ENCODE measurements around the gene HTR4.

GRCh38 chr5:148486456-148486855 is 167.9 kb downstream of the HTR4 start:
- TF ChIP-seq CTCF (IDR thresholded peaks at IDR 0.05): no peak
- TF ChIP-seq POLR2A (IDR thresholded peaks at IDR 0.05): no peak

Measured in tibial nerve (tissue), 3 donors.